ENCODE data around the gene YEATS4.

Gene YEATS4

GRCh38 chr12:69404851-69405565 lies 45.5 kb downstream of the YEATS4 start:
- TF ChIP-seq RAD21 (IDR thresholded peaks at IDR 0.05; ENCODE audit: low read depth), result no peak
- TF ChIP-seq CREB1 (IDR thresholded peaks at IDR 0.05; ENCODE audit: low read depth), result no peak
- TF ChIP-seq MAX (IDR thresholded peaks at IDR 0.05), result no peak
- no peak for TF ChIP-seq TAF1 (IDR thresholded peaks at IDR 0.05; ENCODE audit: low read depth)
- TF ChIP-seq YY1 (IDR thresholded peaks at IDR 0.05; ENCODE audit: low read depth), result no peak
- no peak for TF ChIP-seq ZBTB7A (IDR thresholded peaks at IDR 0.05; ENCODE audit: low read depth)
- no peak for TF ChIP-seq EP300 (IDR thresholded peaks at IDR 0.05; ENCODE audit: borderline replicate concordance)
- TF ChIP-seq CEBPB (IDR thresholded peaks at IDR 0.05), result no peak
- no peak for TF ChIP-seq REST (IDR thresholded peaks at IDR 0.05; ENCODE audit: low read depth)
- no peak for TF ChIP-seq TEAD4 (IDR thresholded peaks at IDR 0.05)
- no peak for TF ChIP-seq FOXM1 (IDR thresholded peaks at IDR 0.05; ENCODE audit: borderline replicate concordance, low read depth)
- TF ChIP-seq TCF12 (IDR thresholded peaks at IDR 0.05; ENCODE audit: low read depth), result no peak
- no peak for TF ChIP-seq NFIC (IDR thresholded peaks at IDR 0.05)
- TF ChIP-seq EGR1 (IDR thresholded peaks at IDR 0.05), result no peak
- no peak for TF ChIP-seq USF1 (IDR thresholded peaks at IDR 0.05)

GRCh38 chr12:69405566-69405865 lies 46.0 kb downstream of the YEATS4 start:
- TF ChIP-seq REST (IDR thresholded peaks at IDR 0.05; ENCODE audit: low read depth) (no peak), FOXM1 (IDR thresholded peaks at IDR 0.05; ENCODE audit: borderline replicate concordance, low read depth) (no peak), ZBTB7A (IDR thresholded peaks at IDR 0.05; ENCODE audit: low read depth) (no peak), RAD21 (IDR thresholded peaks at IDR 0.05; ENCODE audit: low read depth) (no peak), MAX (IDR thresholded peaks at IDR 0.05) (no peak), EGR1 (IDR thresholded peaks at IDR 0.05) (no peak), NFIC (IDR thresholded peaks at IDR 0.05) (no peak), TEAD4 (IDR thresholded peaks at IDR 0.05) (peak; percentile 68; the same call in 1 of the 2 replicates), CEBPB (IDR thresholded peaks at IDR 0.05) (no peak), TCF12 (IDR thresholded peaks at IDR 0.05; ENCODE audit: low read depth) (0 out of 2 replicates have a peak, but pooled peaks have one; percentile 24), TAF1 (IDR thresholded peaks at IDR 0.05; ENCODE audit: low read depth) (no peak), CREB1 (IDR thresholded peaks at IDR 0.05; ENCODE audit: low read depth) (no peak), YY1 (IDR thresholded peaks at IDR 0.05; ENCODE audit: low read depth) (no peak)

GRCh38 chr12:69406217-69406616 lies 46.7 kb downstream of the YEATS4 start:
- TF ChIP-seq ZBTB7A (IDR thresholded peaks at IDR 0.05; ENCODE audit: low read depth) (no peak), EGR1 (IDR thresholded peaks at IDR 0.05) (no peak), CEBPB (IDR thresholded peaks at IDR 0.05) (no peak), CREB1 (IDR thresholded peaks at IDR 0.05; ENCODE audit: low read depth) (no peak), RAD21 (IDR thresholded peaks at IDR 0.05; ENCODE audit: low read depth) (no peak), MAX (IDR thresholded peaks at IDR 0.05) (no peak), EP300 (IDR thresholded peaks at IDR 0.05; ENCODE audit: borderline replicate concordance) (no peak), YY1 (IDR thresholded peaks at IDR 0.05; ENCODE audit: low read depth) (no peak), TAF1 (IDR thresholded peaks at IDR 0.05; ENCODE audit: low read depth) (no peak), USF1 (IDR thresholded peaks at IDR 0.05) (no peak), TCF12 (IDR thresholded peaks at IDR 0.05; ENCODE audit: low read depth) (no peak), NFIC (IDR thresholded peaks at IDR 0.05) (no peak), TEAD4 (IDR thresholded peaks at IDR 0.05) (no peak), FOXM1 (IDR thresholded peaks at IDR 0.05; ENCODE audit: borderline replicate concordance, low read depth) (no peak), REST (IDR thresholded peaks at IDR 0.05; ENCODE audit: low read depth) (no peak)

GRCh38 chr12:69410571-69410970 lies 51.0 kb downstream of the YEATS4 start:
- no peak for TF ChIP-seq TAF1 (IDR thresholded peaks at IDR 0.05; ENCODE audit: low read depth)
- TF ChIP-seq RAD21 (IDR thresholded peaks at IDR 0.05; ENCODE audit: low read depth), result no peak
- TF ChIP-seq CREB1 (IDR thresholded peaks at IDR 0.05; ENCODE audit: low read depth), result no peak
- TF ChIP-seq EP300 (IDR thresholded peaks at IDR 0.05; ENCODE audit: borderline replicate concordance), result no peak
- TF ChIP-seq EGR1 (IDR thresholded peaks at IDR 0.05), result no peak
- TF ChIP-seq YY1 (IDR thresholded peaks at IDR 0.05; ENCODE audit: low read depth), result no peak
- TF ChIP-seq CEBPB (IDR thresholded peaks at IDR 0.05), result no peak
- TF ChIP-seq TCF12 (IDR thresholded peaks at IDR 0.05; ENCODE audit: low read depth), result no peak
- TF ChIP-seq TEAD4 (IDR thresholded peaks at IDR 0.05), result no peak
- no peak for TF ChIP-seq NFIC (IDR thresholded peaks at IDR 0.05)
- TF ChIP-seq USF1 (IDR thresholded peaks at IDR 0.05), result no peak
- TF ChIP-seq REST (IDR thresholded peaks at IDR 0.05; ENCODE audit: low read depth), result no peak
- no peak for TF ChIP-seq ZBTB7A (IDR thresholded peaks at IDR 0.05; ENCODE audit: low read depth)
- no peak for TF ChIP-seq MAX (IDR thresholded peaks at IDR 0.05)
- no peak for TF ChIP-seq FOXM1 (IDR thresholded peaks at IDR 0.05; ENCODE audit: borderline replicate concordance, low read depth)

Measured in Ishikawa (cell line).